Measurements from ENCODE around the gene NANP.

Gene NANP

GRCh38 chr20:25571240-25571639 is 52.6 kb downstream of the NANP start:
- DNase-seq (ENCODE audit: low read depth) = no peak
- TF ChIP-seq, protein P1, sequence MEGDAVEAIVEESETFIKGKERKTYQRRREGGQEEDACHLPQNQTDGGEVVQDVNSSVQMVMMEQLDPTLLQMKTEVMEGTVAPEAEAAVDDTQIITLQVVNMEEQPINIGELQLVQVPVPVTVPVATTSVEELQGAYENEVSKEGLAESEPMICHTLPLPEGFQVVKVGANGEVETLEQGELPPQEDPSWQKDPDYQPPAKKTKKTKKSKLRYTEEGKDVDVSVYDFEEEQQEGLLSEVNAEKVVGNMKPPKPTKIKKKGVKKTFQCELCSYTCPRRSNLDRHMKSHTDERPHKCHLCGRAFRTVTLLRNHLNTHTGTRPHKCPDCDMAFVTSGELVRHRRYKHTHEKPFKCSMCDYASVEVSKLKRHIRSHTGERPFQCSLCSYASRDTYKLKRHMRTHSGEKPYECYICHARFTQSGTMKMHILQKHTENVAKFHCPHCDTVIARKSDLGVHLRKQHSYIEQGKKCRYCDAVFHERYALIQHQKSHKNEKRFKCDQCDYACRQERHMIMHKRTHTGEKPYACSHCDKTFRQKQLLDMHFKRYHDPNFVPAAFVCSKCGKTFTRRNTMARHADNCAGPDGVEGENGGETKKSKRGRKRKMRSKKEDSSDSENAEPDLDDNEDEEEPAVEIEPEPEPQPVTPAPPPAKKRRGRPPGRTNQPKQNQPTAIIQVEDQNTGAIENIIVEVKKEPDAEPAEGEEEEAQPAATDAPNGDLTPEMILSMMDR (IDR thresholded peaks at IDR 0.05; ENCODE audit: low read depth, low read length, missing control alignments) = no peak
- H3K4me3 ChIP-seq (ENCODE audit: low read depth, low read length) = no peak overlapping the region

DNA sequence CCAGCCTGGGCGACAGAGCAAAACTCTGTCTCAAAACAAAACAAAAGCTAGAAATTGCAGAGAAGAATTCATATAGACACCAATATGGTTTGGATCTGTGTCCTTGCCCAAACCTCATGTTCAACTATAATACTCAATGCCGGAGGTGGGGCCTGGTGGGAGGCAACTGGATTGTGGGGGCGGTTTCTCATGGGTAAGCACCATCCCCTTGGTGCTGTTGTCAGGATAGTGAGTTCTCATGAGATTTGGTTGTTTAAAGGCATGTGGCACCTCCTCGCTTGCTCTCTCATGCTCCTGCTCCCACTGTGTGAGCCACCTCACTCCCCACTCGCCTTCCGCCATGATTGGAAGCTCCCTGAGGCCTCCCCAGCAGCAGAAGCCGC is 53.7 kb downstream of the NANP start:
- DNase-seq (ENCODE audit: low read depth) = no peak
- TF ChIP-seq, protein P1 (IDR thresholded peaks at IDR 0.05; ENCODE audit: low read depth, low read length, missing control alignments) = no peak
- H3K4me3 ChIP-seq (ENCODE audit: low read depth, low read length) = no peak overlapping the region

- TF ChIP-seq, protein P1 (IDR thresholded peaks at IDR 0.05; ENCODE audit: low read depth, low read length, missing control alignments) = no peak
- DNase-seq (ENCODE audit: low read depth) = no peak
- no peak overlapping the region for H3K4me3 ChIP-seq (ENCODE audit: low read depth, low read length)
Measured at GRCh38 chr20:25567286-25567685, 56.5 kb downstream of the NANP start.

DNA sequence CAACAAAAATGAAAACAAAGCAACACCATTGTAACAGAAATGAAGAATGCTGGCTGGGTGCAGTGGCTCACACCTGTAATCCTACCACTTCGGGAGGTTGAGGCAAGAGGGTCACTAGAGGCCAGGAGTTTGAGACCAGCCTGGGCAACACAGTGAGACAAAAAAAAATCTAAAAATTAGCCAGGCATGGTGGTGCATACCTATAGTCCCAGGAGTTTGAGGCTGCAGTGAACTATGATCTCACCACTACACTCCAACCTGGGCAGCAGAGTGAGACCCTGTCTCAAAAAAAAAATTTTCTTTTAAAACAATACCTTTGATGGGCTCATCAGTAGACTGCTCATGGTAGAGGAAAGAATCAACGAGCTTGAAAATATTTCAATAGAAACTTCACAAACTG is 57.0 kb downstream of the NANP start:
- DNase-seq (ENCODE audit: low read depth) = no peak
- TF ChIP-seq, protein P1 (IDR thresholded peaks at IDR 0.05; ENCODE audit: low read depth, low read length, missing control alignments) = no peak

GRCh38 chr20:25565578-25566157 is 58.1 kb downstream of the NANP start:
- H3K4me3 ChIP-seq (ENCODE audit: low read depth, low read length) = no peak overlapping the region
- no peak for DNase-seq (ENCODE audit: low read depth)
- TF ChIP-seq, protein P1 (IDR thresholded peaks at IDR 0.05; ENCODE audit: low read depth, low read length, missing control alignments) = no peak

More for the DNA sequence above, 57.0 kb downstream of the NANP start:
- H3K4me3 ChIP-seq (ENCODE audit: low read depth, low read length) = no peak overlapping the region

DNA sequence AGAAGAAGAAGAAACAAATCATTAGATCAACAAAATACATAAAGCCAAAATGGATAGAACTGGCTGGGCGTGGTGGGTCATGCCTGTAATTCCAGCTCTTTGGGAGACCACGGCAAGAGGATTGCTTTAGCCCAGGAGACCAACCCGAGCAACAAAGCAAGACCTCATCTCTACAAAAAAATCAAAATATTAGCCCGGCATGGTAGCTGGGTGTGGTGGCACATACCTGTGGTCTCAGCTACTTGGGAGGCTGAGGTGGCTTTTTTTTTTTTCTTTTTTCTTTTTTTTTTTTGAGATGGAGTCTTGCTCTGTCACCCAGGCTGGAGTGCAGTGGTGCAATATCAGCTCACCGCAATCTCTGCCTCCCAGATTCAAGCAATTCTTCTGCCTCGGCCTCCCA is 59.9 kb downstream of the NANP start:
- no peak for DNase-seq (ENCODE audit: low read depth)
- TF ChIP-seq, protein P1 (IDR thresholded peaks at IDR 0.05; ENCODE audit: low read depth, low read length, missing control alignments) = no peak
- H3K4me3 ChIP-seq (ENCODE audit: low read depth, low read length) = no peak overlapping the region

DNA sequence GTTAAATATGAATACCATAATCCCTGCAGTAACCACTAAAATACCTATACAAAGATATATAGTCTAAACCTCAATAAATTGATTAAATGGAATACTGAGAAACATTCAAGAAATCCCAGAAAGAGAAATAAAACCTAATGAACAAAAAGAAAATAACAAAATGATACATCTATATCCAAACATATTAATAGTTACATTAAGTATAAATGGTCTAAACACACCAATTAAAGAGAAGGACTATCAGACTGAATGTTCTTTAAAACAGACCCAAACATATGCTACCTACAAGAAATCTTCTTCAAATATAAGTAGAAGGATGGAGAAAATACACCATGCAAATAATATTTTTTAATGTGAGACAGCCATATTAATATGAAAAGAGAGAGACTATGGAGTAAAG is 60.5 kb downstream of the NANP start:
- TF ChIP-seq, protein P1 (IDR thresholded peaks at IDR 0.05; ENCODE audit: low read depth, low read length, missing control alignments) = no peak
- DNase-seq (ENCODE audit: low read depth) = no peak
- H3K4me3 ChIP-seq (ENCODE audit: low read depth, low read length) = no peak overlapping the region
